T-helper 1 cell treated with Interleukin-12 subunit alpha and Interleukin-12 subunit beta and Interleukin-4 antibody, amounts not matched to agents 30 μg/mL and 1 μg/mL, for 36 hours (primary cell): ENCODE measurements around the gene ELK4.

ENCODE experiments used
- H3K27ac Mint-ChIP-seq: one replicate; pipeline ENCODE4 v1.8.0; 2021; ENCODE audit warnings: mild to moderate bottlenecking, mixed read lengths
- H3K27me3 Mint-ChIP-seq: one replicate; pipeline ENCODE4 v1.8.0; 2021; ENCODE audit warnings: low read depth, mixed read lengths
- H3K36me3 Mint-ChIP-seq: one replicate; pipeline ENCODE4 v1.8.0; 2021; ENCODE audit warnings: low read depth, mixed read lengths
- H3K4me1 Mint-ChIP-seq: one replicate; pipeline ENCODE4 v1.8.0; 2021; ENCODE audit warnings: low read depth, mixed read lengths
- H3K4me3 Mint-ChIP-seq: one replicate; pipeline ENCODE4 v1.8.0; 2021; ENCODE audit warnings: mild to moderate bottlenecking, moderate library complexity, mixed read lengths
- H3K9me3 Mint-ChIP-seq: one replicate; pipeline ENCODE4 v1.8.0; 2021; ENCODE audit warnings: mixed read lengths

Gene ELK4

DNA sequence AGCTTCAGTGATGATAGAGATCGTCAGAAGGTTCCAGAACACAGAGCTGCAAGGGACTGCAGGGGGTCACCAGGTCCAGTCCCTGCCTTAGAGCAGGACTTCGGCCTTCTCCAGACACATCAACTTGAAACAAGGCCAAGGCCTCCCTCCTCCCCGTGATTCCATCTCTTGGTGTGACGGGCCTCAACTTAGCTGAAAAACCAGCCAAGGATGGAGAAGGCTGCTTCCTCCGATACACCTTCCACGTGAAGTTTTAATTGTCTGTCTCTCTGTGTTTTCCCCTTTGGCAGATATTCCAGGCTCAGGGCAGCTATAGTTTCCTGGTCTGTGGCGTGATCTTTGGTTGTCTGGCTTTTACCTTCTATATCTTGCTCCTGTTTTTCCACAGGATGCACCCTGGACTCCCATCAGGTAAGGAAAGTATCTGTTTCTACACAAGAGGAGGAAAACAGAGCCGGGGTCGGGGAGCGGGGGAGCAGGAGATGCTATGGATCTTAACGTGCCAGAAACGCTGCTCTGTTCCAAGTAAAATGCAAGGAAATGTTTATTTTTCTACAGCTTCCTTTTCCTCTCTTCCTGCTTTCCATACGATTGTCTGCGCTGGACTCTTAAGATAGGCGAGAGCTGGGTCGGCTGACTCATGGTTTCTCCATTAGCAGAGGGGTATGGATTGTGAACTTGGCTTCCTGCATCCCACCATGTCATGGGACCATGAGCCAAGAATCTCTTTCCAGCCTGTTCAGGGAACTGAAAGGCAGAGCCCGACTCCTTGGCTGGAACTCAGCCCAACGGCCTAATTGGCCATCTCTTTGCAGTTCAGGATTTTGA is 32.8 kb downstream of the ELK4 start:
- Mint-ChIP-seq H3K4me1 (peaks cover 25% of the 10 kb centered on the region), H3K27me3 (no peaks in the 10 kb centered on the region), H3K36me3 (peaks cover 23% of the 10 kb centered on the region), H3K27ac (no peak overlapping the region), H3K9me3 (no peaks in the 10 kb centered on the region), H3K4me3 (no peak overlapping the region)

DNA sequence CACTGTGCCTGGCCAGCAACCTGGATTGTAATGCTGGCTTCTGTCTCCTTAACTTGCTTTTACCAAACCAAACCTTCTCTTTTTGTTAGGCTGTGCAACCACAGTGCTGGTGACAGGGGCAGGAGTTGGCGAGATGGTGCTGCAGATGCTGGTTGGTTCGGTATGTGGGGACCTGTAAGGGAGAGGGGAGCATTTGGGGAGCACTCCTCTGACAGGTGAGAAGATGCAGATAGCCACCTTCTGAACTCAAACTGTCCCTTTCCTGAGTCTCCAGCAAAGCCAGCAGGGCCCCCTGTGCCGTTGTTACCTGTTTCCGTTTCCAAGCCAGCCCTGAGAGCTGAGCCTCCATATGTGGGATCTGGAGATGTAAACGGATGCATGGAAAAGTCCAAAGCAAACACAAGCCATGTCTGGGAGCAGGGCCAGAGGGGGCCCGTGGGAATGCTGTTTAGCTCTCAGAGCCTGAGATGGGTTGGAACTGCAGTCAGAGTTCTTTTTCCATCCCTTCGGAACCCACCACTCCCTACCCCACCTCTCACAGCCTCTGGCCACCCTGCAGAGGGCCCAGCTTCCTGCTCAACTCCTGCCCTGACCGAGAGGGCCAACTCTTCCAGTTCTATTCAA is 34.0 kb downstream of the ELK4 start:
- Mint-ChIP-seq H3K4me1 (peaks cover 30% of the 10 kb centered on the region), H3K27ac (no peak overlapping the region), H3K36me3 (peaks cover 17% of the 10 kb centered on the region), H3K9me3 (no peaks in the 10 kb centered on the region), H3K4me3 (no peak overlapping the region), H3K27me3 (no peaks in the 10 kb centered on the region)

DNA sequence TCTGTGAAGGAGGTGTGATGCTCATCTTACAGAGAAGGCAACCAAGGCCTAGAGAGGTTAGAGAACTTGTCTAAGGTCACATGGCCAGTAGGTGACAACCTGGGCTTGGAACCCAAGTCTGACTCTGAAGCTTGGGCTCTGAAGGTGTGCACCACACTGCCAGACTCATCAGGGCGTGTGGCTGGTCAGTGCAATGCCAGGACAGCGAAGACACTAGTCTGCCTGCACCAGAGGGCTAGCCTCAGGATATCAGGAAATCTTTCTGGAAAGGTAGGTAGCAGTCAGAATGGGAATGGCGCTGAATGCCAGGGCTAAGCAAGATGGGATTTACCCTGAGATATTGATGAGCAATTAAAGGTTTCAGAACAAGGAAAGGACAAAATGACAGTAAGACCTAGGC is 34.9 kb downstream of the ELK4 start:
- H3K27me3 Mint-ChIP-seq, result no peaks in the 10 kb centered on the region
- H3K4me1 Mint-ChIP-seq, result peaks cover 35% of the 10 kb centered on the region
- H3K36me3 Mint-ChIP-seq, result peaks cover 17% of the 10 kb centered on the region
- H3K27ac Mint-ChIP-seq, result no peak overlapping the region
- no peaks in the 10 kb centered on the region for H3K9me3 Mint-ChIP-seq
- no peak overlapping the region for H3K4me3 Mint-ChIP-seq

DNA sequence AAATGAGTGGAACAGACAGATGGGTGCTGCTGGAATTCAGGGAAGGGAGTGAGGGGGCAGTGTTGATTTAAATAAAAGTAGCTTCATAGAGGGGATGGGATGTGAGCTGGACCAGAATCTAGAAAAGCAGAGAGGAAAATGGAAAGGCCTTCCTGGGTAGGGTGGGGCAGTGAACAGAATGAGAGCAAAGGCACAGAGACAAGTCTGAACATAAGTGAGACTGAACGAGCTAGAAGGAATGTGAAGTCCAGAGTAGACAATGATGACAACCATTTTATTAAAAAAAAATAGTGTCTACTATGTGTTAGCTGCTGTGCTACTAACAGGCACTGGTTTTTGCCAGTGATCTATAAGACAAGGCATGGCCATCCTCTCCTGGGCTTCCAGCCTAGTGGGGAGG is 36.0 kb downstream of the ELK4 start:
- no peak overlapping the region for H3K4me3 Mint-ChIP-seq
- no peaks in the 10 kb centered on the region for H3K27me3 Mint-ChIP-seq
- no peaks in the 10 kb centered on the region for H3K9me3 Mint-ChIP-seq
- peaks cover 43% of the 10 kb centered on the region for H3K4me1 Mint-ChIP-seq
- H3K36me3 Mint-ChIP-seq, result peaks cover 17% of the 10 kb centered on the region
- H3K27ac Mint-ChIP-seq, result peak overlapping the region; percentile 24

DNA sequence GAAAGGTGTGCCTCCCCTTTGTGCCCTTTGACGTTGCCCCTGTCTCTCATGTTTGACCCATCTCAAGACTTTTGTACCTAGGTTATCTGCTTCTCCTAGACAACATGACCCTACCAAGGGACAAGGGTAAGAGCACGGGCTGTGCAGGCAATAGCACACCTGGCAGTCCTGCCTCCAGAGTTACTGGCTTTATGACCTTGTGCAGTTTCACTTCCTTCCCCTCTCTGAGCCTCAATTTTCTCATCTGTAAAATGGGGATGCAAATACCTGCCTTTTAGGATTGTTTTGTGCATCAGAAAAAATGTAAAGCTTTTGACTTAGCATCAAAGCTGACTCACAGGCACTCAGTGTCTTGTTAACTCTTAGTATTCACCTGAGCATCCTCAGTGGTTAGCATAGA is 36.4 kb downstream of the ELK4 start:
- H3K36me3 Mint-ChIP-seq, result peaks cover 17% of the 10 kb centered on the region
- H3K4me1 Mint-ChIP-seq, result peaks cover 44% of the 10 kb centered on the region
- no peaks in the 10 kb centered on the region for H3K27me3 Mint-ChIP-seq
- no peaks in the 10 kb centered on the region for H3K9me3 Mint-ChIP-seq
- peak overlapping the region; percentile 24 for H3K27ac Mint-ChIP-seq
- H3K4me3 Mint-ChIP-seq, result peak overlapping the region; percentile 18

DNA sequence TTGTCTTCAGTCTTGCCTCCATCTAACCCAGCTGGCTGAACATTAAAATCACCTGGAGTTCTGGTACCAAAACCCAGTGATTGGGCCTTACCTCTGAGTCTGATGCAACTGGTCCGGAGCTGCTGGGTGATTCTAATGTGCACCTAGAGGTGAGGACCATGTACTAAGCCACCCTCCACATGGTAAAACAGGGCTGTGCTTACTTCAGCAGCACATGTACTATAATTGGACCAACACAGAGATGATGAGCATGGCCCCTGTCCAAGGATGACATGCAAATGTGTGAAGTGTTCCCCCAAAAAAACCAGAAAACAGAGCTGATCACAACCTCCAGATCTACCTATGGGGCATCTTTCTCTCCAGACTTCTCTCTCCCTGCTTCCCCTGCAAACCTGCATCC is 37.0 kb downstream of the ELK4 start:
- H3K27ac Mint-ChIP-seq, result no peak overlapping the region
- H3K9me3 Mint-ChIP-seq, result no peaks in the 10 kb centered on the region
- no peaks in the 10 kb centered on the region for H3K27me3 Mint-ChIP-seq
- H3K4me3 Mint-ChIP-seq, result no peak overlapping the region
- H3K4me1 Mint-ChIP-seq, result peaks cover 40% of the 10 kb centered on the region
- peaks cover 14% of the 10 kb centered on the region for H3K36me3 Mint-ChIP-seq

DNA sequence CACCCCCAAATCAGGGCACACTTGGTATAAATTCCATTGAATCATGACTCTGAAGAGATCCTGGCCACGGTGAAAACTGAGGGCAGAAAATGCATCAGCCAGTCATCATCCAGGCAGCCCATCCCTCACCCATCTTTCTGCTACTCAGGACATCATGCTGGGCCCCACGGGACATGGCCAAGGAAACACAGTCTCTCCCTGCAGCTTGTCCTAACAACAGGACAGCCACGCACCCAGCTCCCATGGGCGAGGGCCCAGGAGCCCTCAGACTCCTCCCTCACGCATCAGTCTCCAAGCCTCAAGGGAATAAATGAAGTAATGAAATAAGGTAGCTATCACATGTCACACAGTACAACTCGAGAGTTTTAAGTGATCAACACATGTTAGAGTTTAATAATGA is 37.8 kb downstream of the ELK4 start:
- Mint-ChIP-seq H3K9me3 (no peaks in the 10 kb centered on the region), H3K27me3 (no peaks in the 10 kb centered on the region), H3K36me3 (peaks cover 13% of the 10 kb centered on the region), H3K27ac (peak overlapping the region; percentile 22), H3K4me3 (no peak overlapping the region), H3K4me1 (peaks cover 37% of the 10 kb centered on the region)

DNA sequence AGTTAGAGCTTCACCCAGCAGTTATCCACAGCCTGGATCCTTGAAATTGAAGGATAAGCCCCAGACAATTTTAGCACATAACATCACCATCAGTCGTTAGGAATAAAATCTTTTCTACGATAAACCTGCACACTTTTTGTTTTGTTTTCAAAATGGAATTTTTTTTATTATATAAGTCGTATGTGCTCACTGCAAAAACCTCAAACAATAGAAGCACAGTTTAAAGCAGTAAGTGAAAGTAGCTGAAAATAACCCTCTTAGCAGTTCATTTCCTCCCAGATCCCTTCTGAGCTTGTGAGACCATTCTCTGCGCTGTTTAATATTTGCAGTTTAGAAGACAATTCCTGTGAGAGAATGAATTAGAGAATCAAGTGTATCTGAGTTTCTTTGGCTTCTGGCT is 38.3 kb downstream of the ELK4 start:
- H3K4me3 Mint-ChIP-seq, result peak overlapping the region; percentile 29

DNA sequence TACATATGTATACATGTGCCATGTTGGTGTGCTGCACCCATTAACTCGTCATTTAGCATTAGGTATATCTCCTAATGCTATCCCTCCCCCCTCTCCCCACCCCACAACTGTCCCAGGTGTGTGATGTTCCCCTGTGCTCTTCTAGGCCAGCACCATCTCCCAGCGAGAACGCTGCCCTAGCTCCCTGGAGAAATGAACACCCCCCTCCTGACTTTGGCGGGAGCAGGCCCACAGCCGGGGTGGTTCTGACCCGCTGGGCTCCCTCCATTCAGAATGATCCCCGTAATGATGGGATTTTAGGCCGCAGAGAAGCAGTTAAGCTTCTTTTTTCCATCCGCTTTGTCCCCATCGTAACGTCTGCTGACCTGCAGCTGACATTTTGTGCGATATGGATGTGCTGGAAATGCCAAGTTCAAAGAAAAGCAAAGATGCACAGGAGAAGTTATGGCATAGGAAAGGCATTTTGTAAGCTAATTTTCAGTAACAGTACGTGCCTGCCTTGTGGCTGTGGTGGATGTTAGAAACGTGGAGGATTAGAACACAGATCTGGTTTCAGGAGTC is 39.3 kb downstream of the ELK4 start:
- peaks cover 5% of the 10 kb centered on the region for H3K36me3 Mint-ChIP-seq
- no peaks in the 10 kb centered on the region for H3K9me3 Mint-ChIP-seq
- peak overlapping the region; percentile 41 for H3K4me3 Mint-ChIP-seq
- no peak overlapping the region for H3K27ac Mint-ChIP-seq
- H3K4me1 Mint-ChIP-seq, result peaks cover 37% of the 10 kb centered on the region
- no peaks in the 10 kb centered on the region for H3K27me3 Mint-ChIP-seq

More for the DNA sequence above, 38.3 kb downstream of the ELK4 start:
- H3K27me3 Mint-ChIP-seq, result no peaks in the 10 kb centered on the region
- H3K4me1 Mint-ChIP-seq, result peaks cover 37% of the 10 kb centered on the region
- H3K36me3 Mint-ChIP-seq, result peaks cover 11% of the 10 kb centered on the region
- H3K27ac Mint-ChIP-seq, result peak overlapping the region; percentile 72
- no peaks in the 10 kb centered on the region for H3K9me3 Mint-ChIP-seq

DNA sequence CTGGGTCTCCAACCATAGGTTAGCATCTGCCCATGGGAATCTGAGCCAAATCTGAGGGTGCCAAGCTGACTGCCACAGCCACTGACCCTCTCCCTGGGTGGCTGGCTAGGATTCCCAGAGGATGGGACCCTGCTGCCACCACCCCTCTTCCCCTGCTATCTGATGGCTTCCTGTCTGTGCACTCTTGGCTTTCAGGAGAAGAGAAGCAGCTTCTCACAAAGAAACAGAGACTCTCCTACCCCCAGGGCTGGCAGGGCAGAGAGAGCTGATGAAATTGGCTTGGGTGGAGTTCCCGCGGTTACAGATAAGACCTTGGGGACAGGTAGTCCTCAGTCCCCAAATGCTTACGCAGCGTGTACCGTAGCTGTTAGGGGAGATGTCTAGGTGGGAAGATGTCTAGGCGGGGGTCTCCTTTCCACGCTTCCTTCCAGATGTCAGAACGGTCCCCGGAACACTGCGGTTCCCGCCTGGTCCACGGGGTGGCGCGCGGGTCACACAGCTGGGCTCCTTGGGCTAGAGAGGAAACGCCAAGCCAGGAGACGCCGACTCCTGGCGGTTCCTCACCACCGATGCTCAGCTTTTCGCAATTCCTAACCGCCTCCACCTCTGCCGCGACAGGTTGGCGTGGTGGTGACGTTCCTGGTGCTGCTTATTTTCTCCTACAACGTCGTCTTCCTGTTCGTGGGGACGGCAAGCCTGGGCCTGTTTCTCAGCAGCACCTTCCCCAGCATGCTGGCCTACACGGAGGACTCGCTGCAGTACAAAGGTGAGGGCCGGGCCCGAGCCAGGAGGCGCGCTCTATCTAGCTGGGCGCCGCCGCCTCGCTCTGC is 40.1 kb downstream of the ELK4 start:
- Mint-ChIP-seq H3K4me1 (peaks cover 37% of the 10 kb centered on the region), H3K27ac (peak overlapping the region; percentile 76), H3K4me3 (peak overlapping the region; percentile 80), H3K36me3 (peaks cover 4% of the 10 kb centered on the region), H3K27me3 (no peaks in the 10 kb centered on the region), H3K9me3 (no peaks in the 10 kb centered on the region)

DNA sequence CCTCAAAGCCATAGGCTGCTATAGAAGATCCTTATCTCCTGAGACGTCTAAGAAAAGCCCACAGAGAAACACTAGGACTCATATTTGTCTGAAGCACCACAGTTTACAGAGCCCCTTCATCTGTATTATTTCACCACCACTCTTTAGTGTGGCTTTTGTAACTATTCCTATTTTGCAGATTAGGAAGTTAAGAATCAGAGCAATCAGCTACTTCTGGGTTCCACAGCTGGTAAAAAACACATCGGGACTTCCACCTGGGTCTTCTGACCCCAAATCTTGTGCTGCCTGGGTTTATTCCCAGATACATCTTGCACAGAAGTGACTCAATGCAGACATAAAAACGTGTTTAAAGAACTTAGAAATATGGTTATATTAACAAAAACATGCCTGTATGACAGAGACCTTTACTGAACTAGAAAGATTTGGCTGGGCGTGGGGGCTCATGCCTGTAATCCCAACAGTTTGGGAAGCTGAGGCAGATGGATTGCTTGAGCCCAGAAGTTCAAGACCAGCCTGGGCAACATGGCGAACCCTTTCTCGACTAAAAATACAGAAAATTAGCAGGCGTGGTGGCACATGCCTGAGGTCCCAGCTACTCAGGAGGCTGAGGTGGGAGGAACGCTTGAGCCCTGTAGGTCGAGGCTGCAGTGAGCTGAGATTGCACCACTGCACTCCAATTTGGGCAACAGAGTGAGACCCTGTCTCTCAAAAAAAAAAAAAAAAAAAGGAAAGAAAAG is 40.9 kb downstream of the ELK4 start:
- H3K27ac Mint-ChIP-seq, result peak overlapping the region; percentile 12
- peak overlapping the region; percentile 26 for H3K4me3 Mint-ChIP-seq
- H3K27me3 Mint-ChIP-seq, result no peaks in the 10 kb centered on the region
- peaks cover 4% of the 10 kb centered on the region for H3K36me3 Mint-ChIP-seq
- H3K9me3 Mint-ChIP-seq, result no peaks in the 10 kb centered on the region
- peaks cover 35% of the 10 kb centered on the region for H3K4me1 Mint-ChIP-seq

DNA sequence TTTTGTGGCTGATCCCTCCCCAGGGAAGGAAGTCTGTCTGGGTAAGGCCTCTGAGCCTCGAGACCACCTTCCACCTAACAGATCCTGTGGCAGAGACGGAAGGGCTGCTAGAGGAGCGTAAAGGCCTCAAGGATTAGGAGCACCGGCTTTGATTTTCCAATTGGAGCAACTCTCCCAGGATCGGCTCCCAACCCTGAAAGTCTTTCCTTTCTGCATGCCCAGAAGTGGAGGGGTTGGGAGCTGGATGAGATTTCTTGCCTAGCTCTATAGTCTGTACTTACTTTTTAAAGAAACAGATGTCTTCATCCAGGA is 41.4 kb downstream of the ELK4 start:
- Mint-ChIP-seq H3K9me3 (no peaks in the 10 kb centered on the region), H3K36me3 (peaks cover 4% of the 10 kb centered on the region), H3K27me3 (no peaks in the 10 kb centered on the region), H3K4me3 (no peak overlapping the region), H3K27ac (no peak overlapping the region), H3K4me1 (peaks cover 32% of the 10 kb centered on the region)

DNA sequence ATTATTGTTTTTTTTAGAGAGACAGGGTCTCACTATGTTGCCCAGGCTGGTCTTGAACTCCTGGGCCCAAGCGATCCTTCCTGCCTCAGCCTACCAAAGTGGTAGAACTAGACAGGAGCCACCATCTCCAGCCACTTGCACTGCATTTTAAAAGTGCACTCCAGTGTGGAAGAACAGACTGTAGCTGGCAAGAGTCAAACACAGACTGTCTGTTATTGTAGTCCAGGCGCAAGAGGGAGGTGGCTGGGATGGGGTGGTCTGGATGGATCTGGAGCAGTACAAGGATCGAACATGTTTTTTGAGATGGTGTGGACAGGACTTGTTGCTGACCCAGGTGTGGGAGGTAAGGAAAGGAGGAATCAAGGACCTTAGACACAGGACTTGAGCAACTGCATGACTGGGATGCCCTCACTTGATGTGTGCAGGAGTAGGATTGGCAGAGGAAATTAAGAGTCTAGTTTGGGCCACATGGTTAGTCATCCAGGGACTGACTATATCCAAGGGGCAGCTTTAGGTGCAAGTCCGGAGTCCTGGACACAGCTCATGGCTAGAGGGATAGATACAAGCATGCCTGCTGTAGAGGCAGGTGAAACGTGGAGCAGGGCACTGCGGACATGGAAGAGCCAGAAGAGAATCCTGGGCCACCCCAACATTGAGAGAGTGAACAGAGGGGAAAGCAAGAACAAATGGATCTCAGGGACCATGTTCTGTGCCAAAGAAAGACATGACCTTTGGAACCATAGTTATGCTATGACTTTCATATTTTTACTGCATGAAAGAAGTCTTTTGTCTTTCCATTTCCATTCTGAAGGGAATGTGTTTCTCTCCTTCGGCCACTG is 42.0 kb downstream of the ELK4 start:
- Mint-ChIP-seq H3K9me3 (no peaks in the 10 kb centered on the region), H3K27ac (peak overlapping the region; percentile 21), H3K27me3 (no peaks in the 10 kb centered on the region), H3K4me3 (no peak overlapping the region), H3K4me1 (peaks cover 28% of the 10 kb centered on the region), H3K36me3 (peaks cover 4% of the 10 kb centered on the region)
